HUES6 (cell line): Measurements from ENCODE around the gene KRT6C.

Source experiments
- H3K27ac ChIP-seq: 2 replicates; pipeline ENCODE4 v1.7.0; 2013; ENCODE audit warnings: low read depth, mild to moderate bottlenecking, low read length, inconsistent platforms
- H3K27me3 ChIP-seq: 2 replicates; pipeline ENCODE4 v1.6.1; 2013; ENCODE audit warnings: low read length; ENCODE audit not compliant: control insufficient read depth, insufficient read depth
- H3K36me3 ChIP-seq: 2 replicates; pipeline ENCODE4 v1.6.1; 2013; ENCODE audit warnings: low read length; ENCODE audit not compliant: control insufficient read depth, insufficient read depth
- H3K4me1 ChIP-seq: 2 replicates; pipeline ENCODE4 v1.6.1; 2013; ENCODE audit warnings: low read length; ENCODE audit not compliant: control insufficient read depth, insufficient read depth
- H3K4me3 ChIP-seq: 2 replicates; pipeline ENCODE4 v1.5.1; 2013; ENCODE audit warnings: low read depth, low read length
- H3K9ac ChIP-seq: one replicate; pipeline ENCODE4 v1.6.1; 2013; ENCODE audit warnings: mild to moderate bottlenecking, low read length
- H3K9me3 ChIP-seq: 2 replicates; pipeline ENCODE4 v1.6.1; 2013; ENCODE audit warnings: low read depth, low read length; ENCODE audit not compliant: control insufficient read depth, insufficient read depth

The KRT6C gene

DNA sequence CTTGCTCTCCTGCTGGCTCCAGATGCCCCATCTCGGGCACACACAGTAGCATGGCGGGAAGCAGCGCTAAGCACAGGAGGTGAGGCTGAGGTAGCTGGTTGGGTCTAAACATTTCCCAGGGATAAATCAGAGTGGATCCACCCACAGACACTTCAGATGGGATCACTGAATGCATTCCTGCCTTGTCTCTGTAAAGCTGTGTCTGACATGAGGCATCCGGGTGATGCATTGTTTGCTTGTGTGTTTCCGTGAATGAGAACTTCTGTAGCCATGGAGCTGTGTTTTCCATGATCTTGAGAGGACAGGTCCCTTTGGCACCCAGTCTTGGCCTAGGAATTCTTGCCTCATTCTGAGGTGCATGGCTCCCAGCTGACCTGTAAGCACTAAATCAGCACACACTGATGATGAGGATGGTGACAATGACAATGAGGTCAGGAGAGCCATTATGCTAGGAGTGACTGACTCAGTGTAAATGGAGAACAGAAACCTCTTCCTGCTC, 32.7 kb downstream of the KRT6C start:
- peaks cover 11% of the 10 kb centered on the region for H3K4me1 ChIP-seq

GRCh38 chr12:52439845-52440244, 33.8 kb downstream of the KRT6C start:
- H3K27ac ChIP-seq = no peak overlapping the region
- H3K4me3 ChIP-seq = no peak overlapping the region
- no peaks in the 10 kb centered on the region for H3K27me3 ChIP-seq
- peaks cover 11% of the 10 kb centered on the region for H3K4me1 ChIP-seq
- H3K36me3 ChIP-seq = no peaks in the 10 kb centered on the region
- H3K9ac ChIP-seq = no peak overlapping the region
- H3K9me3 ChIP-seq = no peaks in the 10 kb centered on the region

More for the DNA sequence above, 32.7 kb downstream of the KRT6C start:
- Histone ChIP-seq H3K27me3 (no peaks in the 10 kb centered on the region), H3K9me3 (no peaks in the 10 kb centered on the region), H3K9ac (no peak overlapping the region), H3K27ac (no peak overlapping the region), H3K36me3 (no peaks in the 10 kb centered on the region), H3K4me3 (no peak overlapping the region)

DNA sequence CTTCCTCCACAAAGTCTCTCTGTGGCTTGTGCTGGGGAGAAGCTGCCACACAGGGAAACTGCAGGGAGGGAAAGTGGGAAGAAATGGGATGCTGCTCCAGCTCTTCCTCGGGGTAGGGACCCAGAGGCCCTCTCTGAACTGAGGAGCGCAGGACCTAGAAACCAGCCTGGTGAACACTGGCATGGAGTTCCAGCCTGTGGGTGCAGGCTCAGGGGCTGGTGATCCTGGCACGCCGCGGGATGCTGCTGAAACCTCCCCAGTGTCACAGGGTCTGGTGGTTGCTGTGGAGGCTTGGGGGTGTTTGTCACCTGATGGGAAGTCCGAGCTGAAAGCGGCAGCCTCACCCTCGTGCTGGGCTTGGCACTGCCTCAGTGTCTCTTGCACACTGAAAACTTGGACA, 34.2 kb downstream of the KRT6C start:
- no peaks in the 10 kb centered on the region for H3K36me3 ChIP-seq
- H3K27me3 ChIP-seq = no peaks in the 10 kb centered on the region
- H3K4me1 ChIP-seq = peaks cover 14% of the 10 kb centered on the region
- no peaks in the 10 kb centered on the region for H3K9me3 ChIP-seq
- H3K27ac ChIP-seq = no peak overlapping the region
- H3K9ac ChIP-seq = no peak overlapping the region
- H3K4me3 ChIP-seq = no peak overlapping the region

GRCh38 chr12:52438305-52439301, 35.0 kb downstream of the KRT6C start:
- Histone ChIP-seq H3K4me1 (peaks cover 16% of the 10 kb centered on the region), H3K36me3 (no peaks in the 10 kb centered on the region), H3K9ac (no peak overlapping the region), H3K4me3 (no peak overlapping the region), H3K9me3 (no peaks in the 10 kb centered on the region), H3K27ac (no peak overlapping the region), H3K27me3 (no peaks in the 10 kb centered on the region)

- Histone ChIP-seq H3K36me3 (no peaks in the 10 kb centered on the region), H3K27ac (no peak overlapping the region), H3K9me3 (no peaks in the 10 kb centered on the region), H3K4me3 (no peak overlapping the region), H3K4me1 (peaks cover 11% of the 10 kb centered on the region), H3K9ac (no peak overlapping the region), H3K27me3 (no peaks in the 10 kb centered on the region)
These were observed 36.1 kb downstream of the KRT6C start for GRCh38 chr12:52437508-52437907.

DNA sequence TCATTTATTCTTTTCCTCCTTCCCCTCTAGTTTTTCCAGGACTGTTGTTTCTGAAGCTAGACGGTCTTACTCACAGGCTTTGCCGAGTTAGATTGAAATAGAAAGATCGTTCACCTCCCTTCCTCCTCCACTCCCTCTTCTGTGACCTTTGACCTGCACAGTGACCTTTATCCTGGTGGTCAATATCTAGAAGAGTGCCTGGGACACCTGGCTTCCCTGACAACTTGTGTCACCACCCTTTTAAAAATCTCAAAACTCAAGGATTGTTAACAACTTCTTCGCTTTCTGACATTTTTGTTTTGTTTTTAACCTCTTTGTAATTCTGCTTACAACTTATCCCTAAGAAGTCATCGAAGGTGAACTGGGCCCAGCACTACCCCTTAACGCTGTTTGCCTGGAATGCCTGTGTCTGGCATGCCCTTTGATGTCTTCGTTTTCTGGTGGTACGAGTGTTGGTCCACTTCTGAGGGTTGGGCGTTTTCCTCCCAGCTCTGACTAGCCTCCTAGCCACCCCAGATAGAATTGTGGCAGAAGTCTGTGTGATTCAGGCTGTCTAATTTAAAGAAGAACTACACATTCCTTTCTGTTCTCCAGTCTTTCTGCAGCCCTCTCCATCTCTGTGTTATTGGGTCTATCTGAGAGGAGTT, 36.7 kb downstream of the KRT6C start:
- Histone ChIP-seq H3K9ac (no peak overlapping the region), H3K27ac (no peak overlapping the region), H3K4me1 (peaks cover 9% of the 10 kb centered on the region), H3K4me3 (no peak overlapping the region), H3K36me3 (no peaks in the 10 kb centered on the region), H3K9me3 (no peaks in the 10 kb centered on the region), H3K27me3 (no peaks in the 10 kb centered on the region)

DNA sequence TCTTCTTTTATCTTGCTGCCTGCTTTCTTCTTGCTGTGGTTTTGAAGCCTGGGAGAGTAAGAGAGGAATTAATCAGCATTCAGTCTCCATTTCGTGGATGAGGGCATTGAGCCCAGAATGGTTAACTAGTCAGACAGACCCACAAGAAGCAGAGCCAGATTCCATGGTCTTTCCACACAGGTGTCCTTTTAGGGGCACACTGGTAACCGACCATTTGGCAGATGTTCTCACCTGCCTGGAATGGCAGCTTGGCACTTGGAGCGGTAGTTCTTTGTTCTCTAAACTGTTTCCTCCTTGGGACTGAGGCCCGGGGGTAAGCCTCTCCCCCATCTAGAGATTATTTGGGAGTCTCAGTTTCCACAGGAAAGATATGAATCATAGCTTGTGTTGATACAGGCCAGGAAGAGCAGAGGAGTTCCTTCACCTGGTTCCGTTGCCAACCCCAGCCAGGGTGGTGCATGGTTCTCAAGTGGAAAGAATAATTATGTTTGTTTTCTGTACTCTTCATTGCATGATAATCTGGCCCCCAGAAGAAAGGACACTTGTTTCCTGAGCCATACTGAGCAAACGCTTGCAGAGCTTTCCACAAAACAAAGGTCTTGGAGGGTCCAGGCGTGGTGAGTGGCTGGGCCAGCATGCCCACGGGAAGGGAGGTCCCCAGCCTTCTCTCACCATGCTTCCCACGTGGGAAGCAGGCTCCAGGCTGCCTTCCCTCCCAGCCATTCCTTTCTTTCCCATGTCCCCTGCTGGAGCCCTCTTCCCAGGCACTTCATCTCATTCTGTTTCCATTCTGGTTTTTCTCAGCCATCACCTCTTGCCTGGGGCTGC, 37.4 kb downstream of the KRT6C start:
- Histone ChIP-seq H3K27me3 (peaks cover 3% of the 10 kb centered on the region; the same call in 1 of the 2 replicates), H3K27ac (no peak overlapping the region), H3K9me3 (no peaks in the 10 kb centered on the region), H3K4me1 (peaks cover 5% of the 10 kb centered on the region), H3K36me3 (no peaks in the 10 kb centered on the region), H3K9ac (no peak overlapping the region), H3K4me3 (no peak overlapping the region)

GRCh38 chr12:52435659-52435999, 38.0 kb downstream of the KRT6C start:
- Histone ChIP-seq H3K36me3 (no peaks in the 10 kb centered on the region), H3K4me1 (peaks cover 5% of the 10 kb centered on the region), H3K9ac (no peak overlapping the region)

GRCh38 chr12:52434760-52435530, 38.7 kb downstream of the KRT6C start:
- Histone ChIP-seq H3K27me3 (peaks cover 7% of the 10 kb centered on the region; the same call in 1 of the 2 replicates), H3K36me3 (no peaks in the 10 kb centered on the region), H3K4me1 (peaks cover 5% of the 10 kb centered on the region), H3K27ac (no peak overlapping the region), H3K9me3 (no peaks in the 10 kb centered on the region), H3K9ac (no peak overlapping the region), H3K4me3 (no peak overlapping the region)

More at GRCh38 chr12:52435659-52435999, 38.0 kb downstream of the KRT6C start:
- no peak overlapping the region for H3K4me3 ChIP-seq
- H3K9me3 ChIP-seq = no peaks in the 10 kb centered on the region
- H3K27ac ChIP-seq = no peak overlapping the region
- H3K27me3 ChIP-seq = peaks cover 7% of the 10 kb centered on the region; the same call in 1 of the 2 replicates

DNA sequence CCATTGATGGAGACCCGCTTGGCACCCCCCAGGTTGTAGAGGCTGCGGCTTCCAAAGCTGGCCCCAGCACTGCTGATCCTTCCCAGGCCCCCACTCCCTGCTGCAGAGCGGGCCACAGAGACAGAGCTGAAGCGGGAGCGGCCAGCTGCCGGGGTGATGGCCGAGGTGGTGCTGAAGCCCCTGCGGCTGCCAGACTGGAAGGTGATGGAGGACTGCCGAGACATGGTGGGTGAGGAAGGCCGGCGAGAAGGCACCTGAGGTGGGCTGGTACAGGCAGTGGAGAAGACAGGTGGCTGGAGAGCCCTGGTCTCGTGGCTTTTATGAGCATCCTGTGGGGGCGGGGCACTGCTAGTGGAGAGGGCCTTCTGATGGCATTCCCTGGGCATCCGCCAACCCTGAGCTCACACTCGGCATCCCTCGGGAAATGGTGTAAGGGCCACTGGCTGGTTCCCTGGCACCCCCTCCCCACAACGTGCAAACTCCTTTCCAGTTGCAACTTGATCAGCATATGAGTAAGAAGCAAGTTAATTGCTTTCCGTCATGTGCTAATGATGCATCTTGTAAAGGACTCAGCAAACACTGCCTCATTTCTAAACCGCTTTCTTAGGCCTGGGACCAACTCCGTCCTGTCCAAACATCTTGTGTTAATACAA, 39.4 kb downstream of the KRT6C start, which contains the start of gene KRT75:
Gene KRT75 (minus strand): TSS at position 291 of the 653 bp plus-strand sequence. CDS start 67 bp downstream, at position 224.
- peaks cover 10% of the 10 kb centered on the region; the same call in 1 of the 2 replicates for H3K27me3 ChIP-seq
- H3K4me1 ChIP-seq = peaks cover 5% of the 10 kb centered on the region
- H3K4me3 ChIP-seq = no peak within 1 kb of the TSS
- no peaks in the 10 kb centered on the region for H3K36me3 ChIP-seq
- no peaks in the 10 kb centered on the region for H3K9me3 ChIP-seq
- H3K9ac ChIP-seq = no peak within 1 kb of the TSS
- no peak within 1 kb of the TSS for H3K27ac ChIP-seq
